HepG2 (cell line): Measurements from ENCODE around the gene ALDH18A1. TPM values are rescaled to one million over a fixed set of nuclear protein-coding genes. Genes with fewer than 3 reads are reported as not detected.

Experiments used
- HMG20B ChIP-seq: conservative IDR thresholded peaks from 2 replicates; pipeline ENCODE4 v1.6.1; 2016; ENCODE audit warnings: missing genetic modification reagents, missing compliant biosample characterization
- ZEB1 ChIP-seq: IDR thresholded peaks from 2 replicates; pipeline ENCODE4 v1.6.1; 2012; ENCODE audit warnings: mild to moderate bottlenecking, low read depth, inconsistent platforms; ENCODE audit not compliant: insufficient replicate concordance
- ZMAT3 ChIP-seq: sonication (generic); formaldehyde crosslinking; conservative IDR thresholded peaks from 2 replicates; pipeline ENCODE4 v1.7.0; 2021; ENCODE audit warnings: missing genetic modification reagents
- ZNF878 ChIP-seq: sonication (generic); formaldehyde crosslinking; IDR thresholded peaks from 2 replicates; pipeline ENCODE4 v1.8.1; 2023; ENCODE audit warnings: mild to moderate bottlenecking, missing genetic modification reagents, moderate library complexity
- polyA plus RNA-seq, 8 experiments: library from polyadenylated mRNA; depleted of rRNA in 3 of 8; stranded (reverse) in 7 of 8; unstranded in 1 of 8; fragments of >200 nt; fragmentation: Illumina TruSeq in 4 of 8; extraction: Trizol in 4 of 8; gene quantifications; 2 replicates each; pipeline versions ENCODE4 v1.2.1 to v1.2.3, GENCODE V29; 2011 to 2016; ENCODE audit warnings: low read depth in 4 of 8, missing spikeins in 1 of 8, mixed read lengths in 1 of 8; ENCODE audit not compliant: insufficient read depth in 1 of 8
- total RNA-seq, 5 experiments: library from RNA; depleted of rRNA; stranded (reverse); fragments of >200 nt; fragmentation: Illumina TruSeq; extraction: Trizol; gene quantifications; 2 replicates each; pipeline ENCODE4 v1.2.3, GENCODE V29; 2016; ENCODE audit warnings: low read depth in 1 of 5
- TF ChIP-seq, protein P1 (sequence below): sonication (generic); formaldehyde crosslinking; IDR thresholded peaks from 2 replicates; pipeline ENCODE4 v1.8.1; 2023; ENCODE audit warnings: mild to moderate bottlenecking, missing genetic modification reagents, borderline replicate concordance
- TF ChIP-seq, protein P2 (sequence below): sonication (generic); formaldehyde crosslinking; IDR thresholded peaks from 2 replicates; pipeline ENCODE4 v1.5.0; 2020; ENCODE audit warnings: missing genetic modification reagents
- TF ChIP-seq, protein P3 (sequence below): sonication (generic); formaldehyde crosslinking; IDR thresholded peaks from 2 replicates; pipeline ENCODE4 v1.4.0; 2020; ENCODE audit warnings: mild to moderate bottlenecking, missing genetic modification reagents
- TF ChIP-seq, protein P4 (sequence below): sonication (generic); formaldehyde crosslinking; IDR thresholded peaks from 2 replicates; pipeline ENCODE4 v1.5.1; 2020; ENCODE audit warnings: mild to moderate bottlenecking, missing genetic modification reagents, moderate library complexity
- TF ChIP-seq, protein P5 (sequence below): sonication (generic); formaldehyde crosslinking; IDR thresholded peaks from 2 replicates; pipeline ENCODE4 v1.9.0; 2022; ENCODE audit warnings: missing genetic modification reagents, mild to moderate bottlenecking, borderline replicate concordance

The ALDH18A1 gene
- total and polyA plus RNA-seq, 2 of the 13 experiments (the other 11 are each of a cell fraction or from before 2014, with no cell fraction given) = 180 to 263 TPM

DNA sequence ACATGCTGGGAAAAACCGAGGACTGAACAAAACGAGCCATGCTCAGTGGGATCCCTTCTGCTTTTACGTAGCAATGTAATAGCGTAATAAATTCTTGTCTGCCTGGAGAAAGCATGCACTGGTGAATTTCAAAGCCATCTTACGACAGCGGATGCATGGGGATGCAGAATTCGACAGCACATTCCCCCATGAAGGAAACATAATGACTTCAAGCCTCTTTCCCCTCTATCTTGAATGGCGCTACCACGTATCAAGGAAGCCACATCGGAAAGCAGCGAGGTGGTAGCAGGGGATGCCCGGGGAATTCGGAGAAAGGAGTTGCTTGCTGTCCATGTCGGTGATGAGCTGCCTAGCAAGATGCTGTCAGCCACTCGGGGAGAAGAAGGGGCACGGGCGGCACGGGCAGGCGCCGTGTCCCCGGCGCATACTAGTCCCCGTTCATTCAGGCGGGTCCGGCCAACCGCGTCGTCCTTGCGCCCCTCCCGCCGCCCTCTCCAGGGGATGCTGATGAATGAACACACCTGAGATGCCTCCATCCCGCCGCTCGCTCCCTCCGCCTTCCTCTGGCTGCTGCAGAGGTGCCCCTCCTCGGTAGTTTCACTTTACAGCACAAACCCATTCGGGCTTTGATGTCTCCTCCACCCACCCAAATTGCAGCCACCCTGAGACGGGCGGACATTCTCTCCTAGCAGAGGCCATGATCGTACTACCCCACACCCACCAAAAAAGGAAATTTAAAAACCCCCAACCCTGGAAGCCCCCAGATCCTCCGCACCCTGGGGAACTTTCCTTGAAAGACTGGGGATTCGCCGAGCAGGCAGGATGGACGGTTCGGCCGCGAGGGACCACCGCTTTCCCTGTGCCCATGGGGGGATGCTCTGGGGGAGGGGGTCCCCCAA, 96.0 kb downstream of the ALDH18A1 start (continued):
- peak; percentile 58 for TF ChIP-seq ZEB1
- no peak for TF ChIP-seq HMG20B (CRISPR knock-in tag)
- TF ChIP-seq, protein P1, sequence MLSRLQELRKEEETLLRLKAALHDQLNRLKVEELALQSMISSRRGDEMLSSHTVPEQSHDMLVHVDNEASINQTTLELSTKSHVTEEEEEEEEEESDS (CRISPR knock-in tag) = no peak
- TF ChIP-seq, protein P2, sequence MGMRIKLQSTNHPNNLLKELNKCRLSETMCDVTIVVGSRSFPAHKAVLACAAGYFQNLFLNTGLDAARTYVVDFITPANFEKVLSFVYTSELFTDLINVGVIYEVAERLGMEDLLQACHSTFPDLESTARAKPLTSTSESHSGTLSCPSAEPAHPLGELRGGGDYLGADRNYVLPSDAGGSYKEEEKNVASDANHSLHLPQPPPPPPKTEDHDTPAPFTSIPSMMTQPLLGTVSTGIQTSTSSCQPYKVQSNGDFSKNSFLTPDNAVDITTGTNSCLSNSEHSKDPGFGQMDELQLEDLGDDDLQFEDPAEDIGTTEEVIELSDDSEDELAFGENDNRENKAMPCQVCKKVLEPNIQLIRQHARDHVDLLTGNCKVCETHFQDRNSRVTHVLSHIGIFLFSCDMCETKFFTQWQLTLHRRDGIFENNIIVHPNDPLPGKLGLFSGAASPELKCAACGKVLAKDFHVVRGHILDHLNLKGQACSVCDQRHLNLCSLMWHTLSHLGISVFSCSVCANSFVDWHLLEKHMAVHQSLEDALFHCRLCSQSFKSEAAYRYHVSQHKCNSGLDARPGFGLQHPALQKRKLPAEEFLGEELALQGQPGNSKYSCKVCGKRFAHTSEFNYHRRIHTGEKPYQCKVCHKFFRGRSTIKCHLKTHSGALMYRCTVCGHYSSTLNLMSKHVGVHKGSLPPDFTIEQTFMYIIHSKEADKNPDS (CRISPR knock-in tag) = no peak
- TF ChIP-seq, protein P3, sequence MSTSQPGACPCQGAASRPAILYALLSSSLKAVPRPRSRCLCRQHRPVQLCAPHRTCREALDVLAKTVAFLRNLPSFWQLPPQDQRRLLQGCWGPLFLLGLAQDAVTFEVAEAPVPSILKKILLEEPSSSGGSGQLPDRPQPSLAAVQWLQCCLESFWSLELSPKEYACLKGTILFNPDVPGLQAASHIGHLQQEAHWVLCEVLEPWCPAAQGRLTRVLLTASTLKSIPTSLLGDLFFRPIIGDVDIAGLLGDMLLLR = no peak
- TF ChIP-seq, protein P4, sequence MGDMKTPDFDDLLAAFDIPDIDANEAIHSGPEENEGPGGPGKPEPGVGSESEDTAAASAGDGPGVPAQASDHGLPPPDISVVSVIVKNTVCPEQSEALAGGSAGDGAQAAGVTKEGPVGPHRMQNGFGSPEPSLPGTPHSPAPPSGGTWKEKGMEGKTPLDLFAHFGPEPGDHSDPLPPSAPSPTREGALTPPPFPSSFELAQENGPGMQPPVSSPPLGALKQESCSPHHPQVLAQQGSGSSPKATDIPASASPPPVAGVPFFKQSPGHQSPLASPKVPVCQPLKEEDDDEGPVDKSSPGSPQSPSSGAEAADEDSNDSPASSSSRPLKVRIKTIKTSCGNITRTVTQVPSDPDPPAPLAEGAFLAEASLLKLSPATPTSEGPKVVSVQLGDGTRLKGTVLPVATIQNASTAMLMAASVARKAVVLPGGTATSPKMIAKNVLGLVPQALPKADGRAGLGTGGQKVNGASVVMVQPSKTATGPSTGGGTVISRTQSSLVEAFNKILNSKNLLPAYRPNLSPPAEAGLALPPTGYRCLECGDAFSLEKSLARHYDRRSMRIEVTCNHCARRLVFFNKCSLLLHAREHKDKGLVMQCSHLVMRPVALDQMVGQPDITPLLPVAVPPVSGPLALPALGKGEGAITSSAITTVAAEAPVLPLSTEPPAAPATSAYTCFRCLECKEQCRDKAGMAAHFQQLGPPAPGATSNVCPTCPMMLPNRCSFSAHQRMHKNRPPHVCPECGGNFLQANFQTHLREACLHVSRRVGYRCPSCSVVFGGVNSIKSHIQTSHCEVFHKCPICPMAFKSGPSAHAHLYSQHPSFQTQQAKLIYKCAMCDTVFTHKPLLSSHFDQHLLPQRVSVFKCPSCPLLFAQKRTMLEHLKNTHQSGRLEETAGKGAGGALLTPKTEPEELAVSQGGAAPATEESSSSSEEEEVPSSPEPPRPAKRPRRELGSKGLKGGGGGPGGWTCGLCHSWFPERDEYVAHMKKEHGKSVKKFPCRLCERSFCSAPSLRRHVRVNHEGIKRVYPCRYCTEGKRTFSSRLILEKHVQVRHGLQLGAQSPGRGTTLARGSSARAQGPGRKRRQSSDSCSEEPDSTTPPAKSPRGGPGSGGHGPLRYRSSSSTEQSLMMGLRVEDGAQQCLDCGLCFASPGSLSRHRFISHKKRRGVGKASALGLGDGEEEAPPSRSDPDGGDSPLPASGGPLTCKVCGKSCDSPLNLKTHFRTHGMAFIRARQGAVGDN (CRISPR knock-in tag) = peak; percentile 46; the same call in 1 of the 2 replicates
- TF ChIP-seq ZMAT3 (CRISPR knock-in tag) = 0 out of 2 replicates have a peak, but pooled peaks have one; percentile 3
- no peak for TF ChIP-seq ZNF878 (CRISPR knock-in tag)
- TF ChIP-seq, protein P5, sequence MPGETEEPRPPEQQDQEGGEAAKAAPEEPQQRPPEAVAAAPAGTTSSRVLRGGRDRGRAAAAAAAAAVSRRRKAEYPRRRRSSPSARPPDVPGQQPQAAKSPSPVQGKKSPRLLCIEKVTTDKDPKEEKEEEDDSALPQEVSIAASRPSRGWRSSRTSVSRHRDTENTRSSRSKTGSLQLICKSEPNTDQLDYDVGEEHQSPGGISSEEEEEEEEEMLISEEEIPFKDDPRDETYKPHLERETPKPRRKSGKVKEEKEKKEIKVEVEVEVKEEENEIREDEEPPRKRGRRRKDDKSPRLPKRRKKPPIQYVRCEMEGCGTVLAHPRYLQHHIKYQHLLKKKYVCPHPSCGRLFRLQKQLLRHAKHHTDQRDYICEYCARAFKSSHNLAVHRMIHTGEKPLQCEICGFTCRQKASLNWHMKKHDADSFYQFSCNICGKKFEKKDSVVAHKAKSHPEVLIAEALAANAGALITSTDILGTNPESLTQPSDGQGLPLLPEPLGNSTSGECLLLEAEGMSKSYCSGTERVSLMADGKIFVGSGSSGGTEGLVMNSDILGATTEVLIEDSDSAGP = peak; percentile 93; the same call in 1 of the 2 replicates
- TF ChIP-seq, all 625 proteins: peak for 13
